ENCODE results near the gene TNFRSF17. TPM values are rescaled to one million over a fixed set of nuclear protein-coding genes. Genes with fewer than 3 reads are reported as not detected.

Gene TNFRSF17
- not detected in 5 replicates for total RNA-seq (2022; extraction: Qiagen RNA extraction)

DNA sequence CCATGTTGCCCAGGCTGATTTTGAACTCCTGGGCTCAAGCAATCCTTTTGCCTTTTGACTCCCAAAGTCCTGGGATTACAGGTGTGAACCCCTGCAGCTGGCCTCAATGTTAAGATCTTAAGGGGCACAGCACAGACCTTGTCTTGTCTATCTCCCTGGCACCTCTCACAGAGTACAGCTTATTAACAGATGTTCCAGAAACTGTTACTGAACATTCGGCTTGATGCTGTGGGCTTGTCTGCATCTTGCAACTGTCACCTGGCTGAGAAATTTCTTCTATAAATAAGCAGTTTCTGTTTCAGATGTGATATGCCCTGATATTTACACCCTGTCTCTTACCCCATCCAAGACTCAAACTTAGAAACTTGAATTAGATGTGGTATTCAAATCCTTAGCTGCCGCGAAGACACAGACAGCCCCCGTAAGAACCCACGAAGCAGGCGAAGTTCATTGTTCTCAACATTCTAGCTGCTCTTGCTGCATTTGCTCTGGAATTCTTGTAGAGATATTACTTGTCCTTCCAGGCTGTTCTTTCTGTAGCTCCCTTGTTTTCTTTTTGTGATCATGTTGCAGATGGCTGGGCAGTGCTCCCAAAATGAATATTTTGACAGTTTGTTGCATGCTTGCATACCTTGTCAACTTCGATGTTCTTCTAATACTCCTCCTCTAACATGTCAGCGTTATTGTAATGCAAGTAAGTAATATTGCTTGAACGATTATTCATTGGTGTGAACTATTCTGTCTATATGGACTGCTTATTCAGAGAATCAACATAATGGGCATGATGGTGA is at the start of gene TNFRSF17:
TNFRSF17 (plus strand) TSS at position 450 of the 791 bp plus-strand sequence; CDS start at position 565, 115 bp downstream.

DNA sequence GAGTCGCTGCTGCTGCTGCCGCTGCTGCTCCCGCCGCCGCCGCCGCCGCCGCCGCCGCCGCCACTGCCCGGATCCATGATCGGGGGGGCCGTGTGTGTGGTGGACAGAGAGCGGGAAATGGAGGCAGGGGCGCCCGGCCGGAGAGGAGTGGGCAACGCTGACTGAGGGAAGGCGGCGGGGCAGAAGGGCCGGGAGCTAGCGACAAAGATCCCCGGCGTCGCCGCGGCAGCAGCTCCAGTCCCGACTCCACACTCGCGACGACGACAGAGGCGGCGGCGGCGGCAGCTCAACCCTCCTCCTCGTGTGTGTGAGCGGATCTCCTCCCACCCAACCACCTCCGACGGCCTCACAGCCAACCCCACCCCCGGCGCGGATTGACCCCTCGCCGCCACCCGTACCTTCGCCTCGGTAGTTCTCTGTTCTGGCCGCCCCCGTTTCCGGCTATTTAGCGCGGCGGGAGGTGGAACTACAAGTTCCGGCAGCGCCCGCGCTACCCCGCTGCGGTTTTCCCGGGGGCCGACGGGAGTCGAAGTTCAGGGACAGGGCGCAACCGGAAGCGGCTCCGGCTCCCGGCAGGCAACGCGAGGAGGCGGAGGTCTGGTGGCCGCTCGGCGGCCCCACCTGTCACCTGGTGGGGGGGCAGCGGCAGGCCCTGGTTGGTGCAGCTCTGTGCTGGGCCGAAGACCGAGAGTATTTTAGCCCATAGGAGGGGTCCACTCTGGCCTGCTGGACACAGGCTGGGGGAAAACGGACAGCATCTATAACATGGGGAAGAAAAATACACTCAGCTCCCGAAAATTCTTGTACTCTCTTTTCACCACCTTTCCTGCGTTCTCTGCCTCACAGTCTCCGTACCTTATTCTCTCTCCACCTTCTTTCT is 49.1 kb upstream of the TNFRSF17 start, which contains the start of gene GSPT1:
GSPT1 (minus strand) TSS at position 313 of the 880 bp plus-strand sequence; CDS start at position 77, 236 bp downstream.

DNA sequence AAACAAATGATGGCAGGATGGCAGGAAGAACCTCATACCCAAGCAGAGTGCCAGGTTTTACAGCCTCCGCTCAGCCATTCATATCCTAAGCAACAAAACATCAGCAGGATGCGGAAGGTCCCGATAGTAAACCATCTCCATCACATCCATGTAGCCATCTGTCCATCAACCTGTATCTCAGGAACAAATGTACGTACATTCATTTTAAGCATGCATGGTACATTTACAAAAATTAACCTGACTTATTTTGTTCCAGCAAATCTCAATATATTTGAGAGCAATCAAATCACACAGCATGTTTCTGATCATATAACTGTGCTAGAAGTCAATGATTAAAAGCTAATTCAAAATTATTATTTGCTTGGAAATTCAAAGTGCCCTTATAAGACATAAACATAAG is 23.1 kb upstream of the TNFRSF17 start, which contains the start of gene NPIPB2:
NPIPB2 (minus strand) TSS at position 101 of the 400 bp plus-strand sequence; CDS start at position 101, 0 bp downstream.

Other genes starting within 250 kb of the TNFRSF17 start
- 38.7 to 44.1 TPM (median 42.1 TPM) in 5 replicates for gene TXNDC11, start 222.4 kb upstream of the TNFRSF17 start, total RNA-seq (2022; extraction: Qiagen RNA extraction)
- 24.7 to 33.2 TPM (median 27.4 TPM) in 5 replicates for gene ZC3H7A, start 168.0 kb upstream of the TNFRSF17 start, total RNA-seq (2022; extraction: Qiagen RNA extraction)
- 209 to 273 TPM (median 227 TPM) in 5 replicates for gene RSL1D1, start 113.7 kb upstream of the TNFRSF17 start, total RNA-seq (2022; extraction: Qiagen RNA extraction)
- 175 to 222 TPM (median 179 TPM) in 5 replicates for gene GSPT1, start 49.3 kb upstream of the TNFRSF17 start, total RNA-seq (2022; extraction: Qiagen RNA extraction)
- gene NPIPB2, start 23.2 kb upstream of the TNFRSF17 start, total RNA-seq (2022; extraction: Qiagen RNA extraction) = 1.0 to 4.7 TPM (median 3.0 TPM) in 5 replicates
- 2.1 to 2.8 TPM (median 2.6 TPM) in 5 replicates for gene SNX29, start 11.5 kb downstream of the TNFRSF17 start, total RNA-seq (2022; extraction: Qiagen RNA extraction)

Measured in A549 treated with Mapracorat at 1 μM for 4 hours (cell line).